GM23338 (cell line): ENCODE results near the gene PLBD2. TPM values are rescaled to one million over a fixed set of nuclear protein-coding genes. Genes with fewer than 3 reads are reported as not detected.

Experiments used
- ATAC-seq: fragments of 200-7000 bp; cut with Tn5 transposase; 3 replicates; pipeline ENCODE4 v1.9.1; 2020
- DNase-seq: peaks from one replicate; pipeline ENCODE4 v3.0.0-alpha.2; 2015; ENCODE audit warnings: low spot score
- H2AFZ ChIP-seq: fragments of 200-600 bp; sonication (generic); 2 replicates; pipeline ENCODE4 v1.8.0; 2016; ENCODE audit warnings: antibody characterized with exemption, mild to moderate bottlenecking, moderate library complexity
- H3F3A ChIP-seq: fragments of 200-600 bp; sonication (generic); replicated peaks from 2 replicates; pipeline ENCODE4 v1.8.0; 2017; ENCODE audit warnings: antibody characterized with exemption, mixed run types, low read depth
- H3K27ac ChIP-seq: fragments of 200-600 bp; sonication (generic); 2 replicates; pipeline ENCODE4 v1.6.1; 2016; ENCODE audit warnings: low read depth
- H3K27me3 ChIP-seq: fragments of 200-600 bp; sonication (generic); 2 replicates; pipeline ENCODE4 v1.8.0; 2016; ENCODE audit warnings: mild to moderate bottlenecking, mixed run types, moderate library complexity; ENCODE audit not compliant: insufficient read depth
- H3K36me3 ChIP-seq: fragments of 200-600 bp; sonication (generic); 2 replicates; pipeline ENCODE4 v1.8.0; 2016; ENCODE audit warnings: mild to moderate bottlenecking; ENCODE audit not compliant: insufficient read depth
- H3K4me1 ChIP-seq: fragments of 200-600 bp; sonication (generic); 2 replicates; pipeline ENCODE4 v1.8.0; 2016; ENCODE audit warnings: mild to moderate bottlenecking, moderate library complexity; ENCODE audit not compliant: insufficient read depth
- H3K4me2 ChIP-seq: fragments of 200-600 bp; sonication (generic); 2 replicates; pipeline ENCODE4 v1.7.1; 2017; ENCODE audit warnings: mixed run types
- H3K4me3 ChIP-seq: fragments of 200-600 bp; sonication (generic); 2 replicates; pipeline ENCODE4 v1.6.1; 2016; ENCODE audit warnings: mixed run types
- H3K79me2 ChIP-seq: fragments of 200-600 bp; sonication (generic); replicated peaks from 2 replicates; pipeline ENCODE4 v1.8.0; 2017; ENCODE audit warnings: mild to moderate bottlenecking; ENCODE audit not compliant: insufficient read depth
- H3K9me2 ChIP-seq: fragments of 200-600 bp; sonication (generic); 2 replicates; pipeline ENCODE4 v1.8.0; 2017; ENCODE audit not compliant: insufficient read depth
- H4K20me1 ChIP-seq: fragments of 200-600 bp; sonication (generic); replicated peaks from 2 replicates; pipeline ENCODE4 v1.8.0; 2017; ENCODE audit warnings: mild to moderate bottlenecking; ENCODE audit not compliant: insufficient read depth
- H3K27ac Mint-ChIP-seq: 2 replicates; pipeline ENCODE4 v1.8.0; 2020; ENCODE audit warnings: inconsistent platforms, mild to moderate bottlenecking, moderate library complexity, mixed read lengths
- H3K27me3 Mint-ChIP-seq: 3 replicates; pipeline ENCODE4 v1.8.0; 2022; ENCODE audit warnings: low read depth, mild to moderate bottlenecking, moderate library complexity, mixed read lengths, inconsistent platforms; ENCODE audit not compliant: insufficient read depth, poor library complexity
- H3K36me3 Mint-ChIP-seq: 3 replicates; pipeline ENCODE4 v1.8.0; 2021; ENCODE audit warnings: low read depth, mild to moderate bottlenecking, inconsistent platforms, moderate library complexity, mixed read lengths
- H3K4me1 Mint-ChIP-seq: 3 replicates; pipeline ENCODE4 v1.8.0; 2020; ENCODE audit warnings: mild to moderate bottlenecking, inconsistent platforms, mixed read lengths
- H3K4me3 Mint-ChIP-seq: 3 replicates; pipeline ENCODE4 v1.8.0; 2021; ENCODE audit warnings: moderate library complexity, mild to moderate bottlenecking, inconsistent platforms, mixed read lengths
- H3K9me3 Mint-ChIP-seq: 3 replicates; pipeline ENCODE4 v1.8.0; 2020; ENCODE audit warnings: moderate library complexity, mild to moderate bottlenecking, inconsistent platforms, mixed read lengths
- CREB1 ChIP-seq: fragments of 250-450 bp; sonication (Bioruptor Pico); IDR thresholded peaks from 2 replicates; pipeline ENCODE4 v1.5.0; 2020; ENCODE audit warnings: low read depth, mild to moderate bottlenecking, moderate library complexity
- ETS1 ChIP-seq: IDR thresholded peaks from 2 replicates; pipeline ENCODE4 v1.6.1; 2016; ENCODE audit warnings: antibody characterized with exemption
- EZH2 ChIP-seq: fragments of 200-600 bp; sonication (generic); IDR thresholded peaks from one replicate; pipeline ENCODE4 v1.8.0; 2017; ENCODE audit warnings: antibody characterized with exemption, mild to moderate bottlenecking, low read depth; ENCODE audit not compliant: unreplicated experiment
- EZH2phosphoT487 ChIP-seq: fragments of 200-600 bp; sonication (generic); IDR thresholded peaks from one replicate; pipeline ENCODE4 v1.8.1; 2018; ENCODE audit warnings: antibody characterized with exemption; ENCODE audit not compliant: unreplicated experiment
- JUNB ChIP-seq: IDR thresholded peaks from one replicate; pipeline ENCODE4 v1.6.1; 2016; ENCODE audit warnings: antibody characterized with exemption; ENCODE audit not compliant: unreplicated experiment
- NANOG ChIP-seq: IDR thresholded peaks from 2 replicates; pipeline ENCODE4 v1.6.1; 2016; ENCODE audit warnings: antibody characterized with exemption, borderline replicate concordance
- STAT1 ChIP-seq: IDR thresholded peaks from one replicate; pipeline ENCODE4 v1.6.1; 2016; ENCODE audit warnings: antibody characterized with exemption; ENCODE audit not compliant: unreplicated experiment
- ZNF114 ChIP-seq: fragments of 250-450 bp; sonication (Bioruptor Pico); IDR thresholded peaks from 2 replicates; pipeline ENCODE4 v1.5.0; 2020; ENCODE audit warnings: mild to moderate bottlenecking, moderate library complexity
- polyA plus RNA-seq: library from polyadenylated mRNA; unstranded; fragments of >200 nt; fragmentation: Nextera tagmentation; extraction: Ambion mirVana; gene quantifications from 2 replicates; pipeline ENCODE4 v1.2.1, GENCODE V29; 2016
- total RNA-seq: library from RNA; depleted of rRNA; stranded (reverse); fragments of >200 nt; shearing (Covaris generic); gene quantifications from 2 replicates; pipeline ENCODE4 v1.2.3, GENCODE V29; 2014
- TF ChIP-seq, protein P1 (sequence below): fragments of 250-450 bp; sonication (Bioruptor Pico); IDR thresholded peaks from 2 replicates; pipeline ENCODE4 v1.5.0; 2020; ENCODE audit warnings: mild to moderate bottlenecking, moderate library complexity
- TF ChIP-seq, protein P2 (sequence below), 2 experiments: fragments of 200-600 bp in 1 of 2; sonication (generic) in 1 of 2; conservative IDR thresholded peaks; 2 replicates each; pipeline versions ENCODE4 v1.5.1 to v1.6.1; 2016 to 2017; ENCODE audit warnings: antibody characterized with exemption in 2 of 2, low read depth in 2 of 2, mild to moderate bottlenecking in 2 of 2, moderate library complexity in 1 of 2

Gene PLBD2
- total and polyA plus RNA-seq, 2 experiments from 2014 or later, result 10.2 to 37.1 TPM

DNA sequence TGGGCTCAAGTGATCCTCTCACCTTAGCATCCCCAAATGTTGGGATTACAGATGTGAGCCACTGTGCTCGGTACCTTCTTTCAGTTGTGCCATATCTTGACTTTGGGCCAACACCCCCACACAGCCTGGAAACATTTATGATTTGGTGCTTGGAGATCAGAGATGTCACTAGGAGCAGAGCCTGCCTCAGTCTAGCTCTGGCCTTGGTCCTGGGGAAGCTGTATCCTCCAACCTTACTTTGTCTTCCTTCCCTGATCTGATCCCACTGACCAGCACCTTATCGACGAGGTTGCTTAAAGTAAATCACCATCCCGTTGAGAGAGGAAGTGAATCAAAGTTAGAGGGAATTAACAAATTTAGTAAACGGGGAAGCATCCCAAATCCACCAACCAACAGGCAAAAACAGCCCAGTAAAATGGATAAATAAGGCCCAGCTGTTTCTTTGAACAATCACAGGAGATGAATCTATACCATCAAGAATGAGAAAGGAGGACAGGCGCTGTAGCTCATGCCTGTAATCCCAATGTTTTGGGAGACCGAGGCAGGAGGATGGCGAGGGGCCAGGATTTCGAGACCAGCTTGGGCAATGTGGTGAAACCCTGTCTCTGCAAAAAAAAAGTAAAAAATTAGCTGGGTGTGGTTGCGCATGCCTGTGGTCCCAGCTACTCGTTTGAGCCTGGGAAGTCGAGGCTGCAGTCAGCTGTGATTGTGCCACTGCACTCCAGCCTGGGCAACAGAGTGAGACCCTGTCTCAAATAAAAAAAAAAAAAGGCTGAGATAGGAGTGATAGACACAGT is 3.4 kb downstream of the PLBD2 start:
- Histone ChIP-seq H3F3A (no peaks in the 10 kb centered on the region), H3K27me3 (no peaks in the 10 kb centered on the region), H3K27ac (no peak overlapping the region), H4K20me1 (peaks cover 4% of the 10 kb centered on the region; the same call in 1 of the 2 replicates), H3K4me2 (no peak overlapping the region), H3K79me2 (peaks cover 4% of the 10 kb centered on the region), H2AFZ (no peak overlapping the region), H3K36me3 (no peaks in the 10 kb centered on the region), H3K9me2 (no peaks in the 10 kb centered on the region), H3K4me3 (no peak overlapping the region), H3K4me1 (peaks cover 9% of the 10 kb centered on the region)
- ATAC-seq (no peak), DNase-seq (no peak)
- H3K27ac Mint-ChIP-seq, result no peak overlapping the region
- H3K27me3 Mint-ChIP-seq, result peaks cover 14% of the 10 kb centered on the region
- peaks cover 17% of the 10 kb centered on the region for H3K4me1 Mint-ChIP-seq
- no peak overlapping the region for H3K4me3 Mint-ChIP-seq
- TF ChIP-seq JUNB (no peak), ETS1 (no peak), ZNF114 (CRISPR knock-in tag) (no peak), EZH2phosphoT487 (no peak), STAT1 (no peak), EZH2 (no peak), CREB1 (CRISPR knock-in tag) (no peak), NANOG (no peak)
- TF ChIP-seq, protein P1, sequence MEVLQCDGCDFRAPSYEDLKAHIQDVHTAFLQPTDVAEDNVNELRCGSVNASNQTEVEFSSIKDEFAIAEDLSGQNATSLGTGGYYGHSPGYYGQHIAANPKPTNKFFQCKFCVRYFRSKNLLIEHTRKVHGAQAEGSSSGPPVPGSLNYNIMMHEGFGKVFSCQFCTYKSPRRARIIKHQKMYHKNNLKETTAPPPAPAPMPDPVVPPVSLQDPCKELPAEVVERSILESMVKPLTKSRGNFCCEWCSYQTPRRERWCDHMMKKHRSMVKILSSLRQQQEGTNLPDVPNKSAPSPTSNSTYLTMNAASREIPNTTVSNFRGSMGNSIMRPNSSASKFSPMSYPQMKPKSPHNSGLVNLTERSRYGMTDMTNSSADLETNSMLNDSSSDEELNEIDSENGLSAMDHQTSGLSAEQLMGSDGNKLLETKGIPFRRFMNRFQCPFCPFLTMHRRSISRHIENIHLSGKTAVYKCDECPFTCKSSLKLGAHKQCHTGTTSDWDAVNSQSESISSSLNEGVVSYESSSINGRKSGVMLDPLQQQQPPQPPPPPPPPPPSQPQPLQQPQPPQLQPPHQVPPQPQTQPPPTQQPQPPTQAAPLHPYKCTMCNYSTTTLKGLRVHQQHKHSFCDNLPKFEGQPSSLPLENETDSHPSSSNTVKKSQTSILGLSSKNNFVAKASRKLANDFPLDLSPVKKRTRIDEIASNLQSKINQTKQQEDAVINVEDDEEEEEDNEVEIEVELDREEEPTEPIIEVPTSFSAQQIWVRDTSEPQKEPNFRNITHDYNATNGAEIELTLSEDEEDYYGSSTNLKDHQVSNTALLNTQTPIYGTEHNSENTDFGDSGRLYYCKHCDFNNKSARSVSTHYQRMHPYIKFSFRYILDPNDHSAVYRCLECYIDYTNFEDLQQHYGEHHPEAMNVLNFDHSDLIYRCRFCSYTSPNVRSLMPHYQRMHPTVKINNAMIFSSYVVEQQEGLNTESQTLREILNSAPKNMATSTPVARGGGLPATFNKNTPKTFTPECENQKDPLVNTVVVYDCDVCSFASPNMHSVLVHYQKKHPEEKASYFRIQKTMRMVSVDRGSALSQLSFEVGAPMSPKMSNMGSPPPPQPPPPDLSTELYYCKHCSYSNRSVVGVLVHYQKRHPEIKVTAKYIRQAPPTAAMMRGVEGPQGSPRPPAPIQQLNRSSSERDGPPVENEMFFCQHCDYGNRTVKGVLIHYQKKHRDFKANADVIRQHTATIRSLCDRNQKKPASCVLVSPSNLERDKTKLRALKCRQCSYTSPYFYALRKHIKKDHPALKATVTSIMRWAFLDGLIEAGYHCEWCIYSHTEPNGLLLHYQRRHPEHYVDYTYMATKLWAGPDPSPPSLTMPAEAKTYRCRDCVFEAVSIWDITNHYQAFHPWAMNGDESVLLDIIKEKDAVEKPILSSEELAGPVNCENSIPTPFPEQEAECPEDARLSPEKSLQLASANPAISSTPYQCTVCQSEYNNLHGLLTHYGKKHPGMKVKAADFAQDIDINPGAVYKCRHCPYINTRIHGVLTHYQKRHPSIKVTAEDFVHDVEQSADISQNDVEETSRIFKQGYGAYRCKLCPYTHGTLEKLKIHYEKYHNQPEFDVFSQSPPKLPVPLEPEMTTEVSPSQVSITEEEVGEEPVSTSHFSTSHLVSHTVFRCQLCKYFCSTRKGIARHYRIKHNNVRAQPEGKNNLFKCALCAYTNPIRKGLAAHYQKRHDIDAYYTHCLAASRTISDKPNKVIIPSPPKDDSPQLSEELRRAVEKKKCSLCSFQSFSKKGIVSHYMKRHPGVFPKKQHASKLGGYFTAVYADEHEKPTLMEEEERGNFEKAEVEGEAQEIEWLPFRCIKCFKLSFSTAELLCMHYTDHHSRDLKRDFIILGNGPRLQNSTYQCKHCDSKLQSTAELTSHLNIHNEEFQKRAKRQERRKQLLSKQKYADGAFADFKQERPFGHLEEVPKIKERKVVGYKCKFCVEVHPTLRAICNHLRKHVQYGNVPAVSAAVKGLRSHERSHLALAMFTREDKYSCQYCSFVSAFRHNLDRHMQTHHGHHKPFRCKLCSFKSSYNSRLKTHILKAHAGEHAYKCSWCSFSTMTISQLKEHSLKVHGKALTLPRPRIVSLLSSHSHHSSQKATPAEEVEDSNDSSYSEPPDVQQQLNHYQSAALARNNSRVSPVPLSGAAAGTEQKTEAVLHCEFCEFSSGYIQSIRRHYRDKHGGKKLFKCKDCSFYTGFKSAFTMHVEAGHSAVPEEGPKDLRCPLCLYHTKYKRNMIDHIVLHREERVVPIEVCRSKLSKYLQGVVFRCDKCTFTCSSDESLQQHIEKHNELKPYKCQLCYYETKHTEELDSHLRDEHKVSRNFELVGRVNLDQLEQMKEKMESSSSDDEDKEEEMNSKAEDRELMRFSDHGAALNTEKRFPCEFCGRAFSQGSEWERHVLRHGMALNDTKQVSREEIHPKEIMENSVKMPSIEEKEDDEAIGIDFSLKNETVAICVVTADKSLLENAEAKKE (CRISPR knock-in tag), result no peak
- TF ChIP-seq, protein P2, sequence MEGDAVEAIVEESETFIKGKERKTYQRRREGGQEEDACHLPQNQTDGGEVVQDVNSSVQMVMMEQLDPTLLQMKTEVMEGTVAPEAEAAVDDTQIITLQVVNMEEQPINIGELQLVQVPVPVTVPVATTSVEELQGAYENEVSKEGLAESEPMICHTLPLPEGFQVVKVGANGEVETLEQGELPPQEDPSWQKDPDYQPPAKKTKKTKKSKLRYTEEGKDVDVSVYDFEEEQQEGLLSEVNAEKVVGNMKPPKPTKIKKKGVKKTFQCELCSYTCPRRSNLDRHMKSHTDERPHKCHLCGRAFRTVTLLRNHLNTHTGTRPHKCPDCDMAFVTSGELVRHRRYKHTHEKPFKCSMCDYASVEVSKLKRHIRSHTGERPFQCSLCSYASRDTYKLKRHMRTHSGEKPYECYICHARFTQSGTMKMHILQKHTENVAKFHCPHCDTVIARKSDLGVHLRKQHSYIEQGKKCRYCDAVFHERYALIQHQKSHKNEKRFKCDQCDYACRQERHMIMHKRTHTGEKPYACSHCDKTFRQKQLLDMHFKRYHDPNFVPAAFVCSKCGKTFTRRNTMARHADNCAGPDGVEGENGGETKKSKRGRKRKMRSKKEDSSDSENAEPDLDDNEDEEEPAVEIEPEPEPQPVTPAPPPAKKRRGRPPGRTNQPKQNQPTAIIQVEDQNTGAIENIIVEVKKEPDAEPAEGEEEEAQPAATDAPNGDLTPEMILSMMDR (conservative IDR thresholded peaks at IDR 0.05; ENCODE audit: low read depth in 2 of 2), result no peak
- H3K9me3 Mint-ChIP-seq, result no peaks in the 10 kb centered on the region
- peaks cover 6% of the 10 kb centered on the region; the same call in 2 of the 3 replicates for H3K36me3 Mint-ChIP-seq
